IPS-18c (cell line): ENCODE measurements around the gene BMS1.
"Not testable (repeated sequence)": the region's sequence is repeated elsewhere in the genome, so short reads cannot be mapped to it uniquely, and the experiment has no call there.

Source experiments
- H3K4me3 ChIP-seq: 2 replicates; pipeline ENCODE4 v1.7.0; 2013; ENCODE audit warnings: low read depth, mild to moderate bottlenecking, low read length, moderate library complexity; ENCODE audit not compliant: insufficient read depth
- H3K9me3 ChIP-seq: one replicate; pipeline ENCODE4 v1.6.1; 2013; ENCODE audit warnings: mild to moderate bottlenecking, low read length, moderate library complexity; ENCODE audit not compliant: control insufficient read depth, insufficient read depth

Gene BMS1, protein sequence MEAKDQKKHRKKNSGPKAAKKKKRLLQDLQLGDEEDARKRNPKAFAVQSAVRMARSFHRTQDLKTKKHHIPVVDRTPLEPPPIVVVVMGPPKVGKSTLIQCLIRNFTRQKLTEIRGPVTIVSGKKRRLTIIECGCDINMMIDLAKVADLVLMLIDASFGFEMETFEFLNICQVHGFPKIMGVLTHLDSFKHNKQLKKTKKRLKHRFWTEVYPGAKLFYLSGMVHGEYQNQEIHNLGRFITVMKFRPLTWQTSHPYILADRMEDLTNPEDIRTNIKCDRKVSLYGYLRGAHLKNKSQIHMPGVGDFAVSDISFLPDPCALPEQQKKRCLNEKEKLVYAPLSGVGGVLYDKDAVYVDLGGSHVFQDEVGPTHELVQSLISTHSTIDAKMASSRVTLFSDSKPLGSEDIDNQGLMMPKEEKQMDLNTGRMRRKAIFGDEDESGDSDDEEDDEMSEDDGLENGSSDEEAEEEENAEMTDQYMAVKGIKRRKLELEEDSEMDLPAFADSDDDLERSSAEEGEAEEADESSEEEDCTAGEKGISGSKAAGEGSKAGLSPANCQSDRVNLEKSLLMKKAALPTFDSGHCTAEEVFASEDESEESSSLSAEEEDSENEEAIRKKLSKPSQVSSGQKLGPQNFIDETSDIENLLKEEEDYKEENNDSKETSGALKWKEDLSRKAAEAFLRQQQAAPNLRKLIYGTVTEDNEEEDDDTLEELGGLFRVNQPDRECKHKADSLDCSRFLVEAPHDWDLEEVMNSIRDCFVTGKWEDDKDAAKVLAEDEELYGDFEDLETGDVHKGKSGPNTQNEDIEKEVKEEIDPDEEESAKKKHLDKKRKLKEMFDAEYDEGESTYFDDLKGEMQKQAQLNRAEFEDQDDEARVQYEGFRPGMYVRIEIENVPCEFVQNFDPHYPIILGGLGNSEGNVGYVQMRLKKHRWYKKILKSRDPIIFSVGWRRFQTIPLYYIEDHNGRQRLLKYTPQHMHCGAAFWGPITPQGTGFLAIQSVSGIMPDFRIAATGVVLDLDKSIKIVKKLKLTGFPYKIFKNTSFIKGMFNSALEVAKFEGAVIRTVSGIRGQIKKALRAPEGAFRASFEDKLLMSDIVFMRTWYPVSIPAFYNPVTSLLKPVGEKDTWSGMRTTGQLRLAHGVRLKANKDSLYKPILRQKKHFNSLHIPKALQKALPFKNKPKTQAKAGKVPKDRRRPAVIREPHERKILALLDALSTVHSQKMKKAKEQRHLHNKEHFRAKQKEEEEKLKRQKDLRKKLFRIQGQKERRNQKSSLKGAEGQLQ

DNA sequence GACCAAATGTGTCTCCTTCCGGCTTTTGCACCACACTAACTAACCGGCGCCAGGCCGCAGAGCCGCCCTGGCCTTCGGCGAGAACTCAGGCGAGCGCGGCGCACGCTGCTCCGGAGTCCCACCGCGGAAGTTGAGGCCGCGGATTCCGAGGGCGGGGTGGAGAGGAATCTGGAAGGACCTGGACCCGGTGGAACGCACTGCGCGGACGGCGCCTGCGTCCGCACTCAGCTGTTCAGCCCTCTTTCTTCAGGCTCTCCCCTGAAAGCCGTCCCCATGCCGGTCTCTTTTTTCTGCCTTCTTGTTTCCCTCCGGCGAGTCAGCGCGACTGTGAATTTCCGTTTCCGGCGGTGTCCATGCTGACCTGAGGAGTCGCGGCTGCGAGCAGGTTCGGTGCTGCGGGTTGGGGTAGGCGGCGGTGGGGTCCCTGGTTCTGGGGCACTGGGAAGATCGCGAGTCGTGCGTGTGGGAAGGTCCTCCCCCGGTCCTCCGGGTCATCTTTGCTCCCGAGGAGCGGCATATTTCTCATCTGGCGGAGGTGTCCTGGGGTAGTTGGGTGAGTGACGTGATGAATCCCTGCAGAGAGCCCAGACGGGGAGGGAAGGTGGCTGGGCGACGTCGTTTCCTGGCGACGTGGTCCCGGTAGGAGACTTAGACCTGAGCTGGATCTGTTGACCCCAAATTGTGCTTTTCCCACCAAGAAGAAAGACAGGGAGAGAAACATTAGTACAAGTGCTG lies at the start of gene BMS1:
BMS1 (plus strand) TSS at position 350 of the 735 bp plus-strand sequence. CDS start 1,600 bp downstream, outside the sequence.
- peak within 1 kb of the TSS; percentile 92 for H3K4me3 ChIP-seq
- H3K9me3 ChIP-seq = no peaks in the 10 kb centered on the region

DNA sequence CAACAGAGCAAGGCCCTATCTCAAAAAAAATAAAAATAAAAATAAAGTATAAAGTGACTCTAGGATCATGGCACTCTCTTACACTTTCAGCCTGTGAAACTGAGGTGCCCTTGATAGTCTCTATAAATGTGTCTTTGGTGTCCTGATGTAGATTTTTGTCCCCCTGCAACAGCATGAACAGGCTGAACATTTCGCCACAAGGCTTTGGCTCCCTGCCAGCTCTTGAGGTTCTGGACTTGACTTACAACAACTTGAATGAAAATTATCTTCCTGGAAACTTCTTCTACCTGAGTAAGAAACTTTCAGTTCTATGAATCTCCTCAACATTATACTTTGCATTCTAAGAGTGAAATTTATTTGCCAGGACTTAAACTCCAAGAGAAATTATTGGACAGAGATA lies 48.1 kb upstream of the BMS1 start:
- H3K4me3 ChIP-seq = no peak overlapping the region
- H3K9me3 ChIP-seq = no peaks in the 10 kb centered on the region

DNA sequence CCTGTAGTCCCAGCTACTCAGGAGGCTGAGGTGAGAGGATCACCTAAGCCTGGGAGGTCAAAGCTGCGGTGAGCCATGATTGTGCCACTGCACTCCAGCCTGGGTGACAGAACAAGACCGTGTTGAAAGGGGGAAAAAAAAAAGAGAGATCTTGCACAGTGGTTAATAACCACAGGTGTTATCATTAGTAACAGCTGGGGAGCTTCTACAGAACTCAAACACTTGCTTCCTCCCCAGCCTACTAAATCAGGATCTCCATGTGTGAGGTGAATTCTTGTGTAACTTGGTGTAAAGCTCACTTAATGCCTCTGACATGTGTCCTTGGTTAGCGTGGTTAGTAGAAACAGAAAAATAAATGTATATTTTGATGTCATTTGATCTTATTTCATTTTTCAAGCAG lies 43.9 kb upstream of the BMS1 start:
- H3K9me3 ChIP-seq = peaks cover 4% of the 10 kb centered on the region
- no peak overlapping the region for H3K4me3 ChIP-seq

DNA sequence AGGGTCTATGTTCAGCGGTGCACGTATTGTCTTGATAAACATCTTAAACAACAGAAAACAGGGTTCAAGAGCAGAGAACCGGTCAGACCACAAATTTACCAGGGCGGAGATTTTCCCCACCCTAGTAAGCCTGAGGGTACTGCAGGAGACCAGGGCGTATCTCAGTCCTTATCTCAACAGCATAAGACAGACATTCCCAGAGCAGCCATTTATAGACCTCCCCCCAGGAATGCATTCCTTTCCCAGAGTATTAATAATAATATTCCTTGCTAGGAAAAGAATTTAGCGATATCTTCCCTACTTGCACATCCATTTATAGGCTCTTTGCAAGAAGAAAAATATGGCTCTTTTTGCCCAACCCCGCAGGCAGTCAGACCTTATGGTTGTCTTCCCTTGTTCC lies 41.1 kb upstream of the BMS1 start:
- H3K4me3 ChIP-seq, H3K9me3 ChIP-seq: not testable (repeated sequence)

DNA sequence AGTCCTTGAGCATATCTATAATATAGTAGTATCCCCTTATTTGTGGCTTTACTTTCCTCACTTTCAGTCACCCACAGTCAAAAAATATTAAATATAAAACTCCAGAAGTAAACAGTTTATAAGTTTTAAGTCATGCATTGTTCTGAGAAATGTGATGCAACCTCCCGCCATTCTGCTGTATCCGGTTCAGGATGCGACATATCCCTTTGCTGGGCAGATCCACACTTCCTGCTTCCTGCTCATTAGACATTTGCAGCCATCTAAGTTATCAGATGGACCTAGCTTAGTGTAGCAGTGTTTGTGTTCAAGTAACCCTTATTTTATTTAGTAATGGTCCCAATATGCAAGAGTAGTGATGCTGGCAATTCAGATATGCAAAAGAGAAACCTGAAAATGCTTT lies 38.9 kb upstream of the BMS1 start:
- H3K9me3 ChIP-seq = peaks cover 4% of the 10 kb centered on the region
- H3K4me3 ChIP-seq = no peak overlapping the region

DNA sequence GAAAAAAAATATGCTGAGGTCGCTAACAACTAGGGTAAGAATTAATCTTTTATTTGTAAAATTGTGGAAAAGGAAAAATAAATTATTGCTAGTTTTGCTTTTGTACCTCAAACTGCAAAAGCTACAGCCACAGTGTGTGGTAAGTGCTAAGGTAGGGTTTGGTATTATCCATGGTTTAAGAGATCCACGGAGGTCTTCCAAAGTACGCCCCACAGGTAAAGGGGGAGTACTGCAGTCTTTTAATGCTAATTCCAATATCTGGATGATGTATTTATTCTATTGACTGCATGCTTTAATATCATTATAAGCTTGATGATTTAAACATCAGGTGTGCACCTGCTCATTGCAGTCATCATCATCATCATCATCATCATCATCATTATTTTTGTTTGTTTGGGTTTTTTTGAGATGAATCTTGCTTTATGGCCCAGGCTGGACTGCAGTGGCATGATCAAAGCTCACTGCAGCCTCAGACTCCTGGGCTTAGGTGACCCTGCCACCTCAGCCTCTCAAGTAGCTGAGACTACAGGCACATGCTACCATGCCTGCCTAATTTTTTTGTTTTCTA lies 38.4 kb upstream of the BMS1 start:
- Histone ChIP-seq H3K4me3 (no peak overlapping the region), H3K9me3 (peaks cover 4% of the 10 kb centered on the region)

DNA sequence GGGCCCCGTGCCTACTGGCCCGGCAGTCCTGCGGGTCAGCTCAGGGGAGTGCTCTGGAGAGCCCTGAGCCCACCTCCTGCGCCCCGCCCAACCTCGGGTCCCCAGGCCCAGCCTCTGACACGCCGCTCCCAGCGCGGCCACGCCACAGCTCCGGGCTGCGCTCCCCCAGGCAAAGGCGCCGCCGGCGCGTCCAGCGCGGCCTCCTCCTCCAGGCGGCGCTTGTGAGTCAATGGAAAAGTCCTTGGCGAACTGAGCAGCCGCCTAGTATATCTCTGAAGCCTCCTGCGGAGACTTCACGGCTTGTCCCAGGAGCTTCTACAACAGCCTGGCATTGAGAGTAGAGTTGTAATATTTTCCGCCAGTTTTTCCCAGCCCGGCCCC lies 29.5 kb upstream of the BMS1 start:
- Histone ChIP-seq H3K4me3 (peak overlapping the region; percentile 65), H3K9me3 (no peaks in the 10 kb centered on the region)

DNA sequence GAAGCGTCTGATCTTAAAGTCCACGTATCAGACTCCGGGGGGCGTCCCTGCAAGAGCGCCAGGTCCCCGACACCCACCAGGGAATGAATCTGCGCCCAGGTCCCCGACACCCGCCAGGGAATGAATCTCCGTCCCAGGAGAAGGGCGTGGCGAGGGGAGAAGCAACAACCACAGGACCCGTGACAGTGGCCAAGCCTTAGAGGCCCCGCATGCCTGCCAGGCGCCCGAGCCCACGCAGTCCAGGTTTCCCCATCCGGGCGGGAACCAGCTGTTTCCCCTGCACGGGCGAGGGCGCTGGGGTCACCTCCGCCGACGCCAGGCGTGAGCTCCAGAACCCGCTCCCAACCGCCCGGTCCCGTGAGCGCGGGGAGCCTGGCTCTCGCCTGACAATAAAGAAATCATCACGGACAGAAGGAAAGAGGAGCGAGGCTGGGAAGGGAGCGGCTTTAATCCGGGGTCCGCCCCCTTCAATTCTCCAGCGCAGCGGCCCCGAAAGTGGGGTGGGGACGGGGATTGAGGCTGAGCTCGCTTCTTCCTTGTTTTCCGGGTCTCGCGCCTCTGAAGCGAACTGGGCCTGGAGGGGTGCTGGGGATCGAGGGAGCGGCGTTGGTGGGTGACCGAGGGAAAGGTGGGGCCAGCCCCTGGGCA lies 29.0 kb upstream of the BMS1 start:
- Histone ChIP-seq H3K4me3 (peak overlapping the region; percentile 65), H3K9me3 (no peaks in the 10 kb centered on the region)

DNA sequence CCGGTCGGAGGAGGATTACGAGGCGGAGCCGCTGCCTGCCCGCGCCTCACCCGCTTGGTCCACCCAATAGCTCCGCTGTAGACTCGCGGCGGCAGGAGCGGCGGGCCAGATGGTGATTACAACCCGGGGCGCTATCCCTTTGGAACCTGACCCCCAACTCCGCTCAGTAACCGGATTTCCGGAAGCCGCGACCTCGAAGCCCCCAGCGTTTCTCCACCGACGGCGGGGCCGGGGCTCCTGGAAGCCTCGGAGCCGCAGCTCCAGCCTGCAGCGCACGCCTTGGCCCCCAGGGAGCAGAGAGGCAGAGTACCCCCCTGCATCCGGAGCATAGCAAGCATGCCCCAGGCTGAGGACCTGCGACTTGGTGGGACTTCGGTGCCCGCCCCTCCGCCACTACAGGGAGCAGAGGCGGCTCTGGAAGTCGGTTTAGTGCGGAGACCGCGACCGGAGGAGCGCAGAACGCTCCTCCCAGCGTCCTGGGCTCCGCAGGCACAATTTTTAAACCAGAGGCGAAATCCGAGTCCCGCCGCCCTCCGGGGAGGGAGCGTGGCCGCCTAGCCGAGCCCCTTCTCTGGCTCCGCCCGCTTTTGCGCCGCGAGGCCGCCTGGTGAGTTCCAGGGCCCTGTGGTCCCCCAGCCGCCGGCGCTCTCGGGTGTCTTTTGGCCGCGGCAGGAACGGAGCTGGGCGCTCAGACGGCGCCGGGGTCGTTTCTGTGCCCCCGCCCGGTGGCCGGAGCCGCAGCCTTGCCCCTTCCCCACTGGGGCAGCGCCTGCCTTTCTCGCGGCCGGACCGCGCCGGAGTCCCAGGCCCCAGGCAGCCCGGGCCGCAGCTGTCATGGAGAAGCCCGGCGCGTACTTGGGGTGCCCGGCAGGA lies 28.2 kb upstream of the BMS1 start:
- H3K9me3 ChIP-seq = no peaks in the 10 kb centered on the region

DNA sequence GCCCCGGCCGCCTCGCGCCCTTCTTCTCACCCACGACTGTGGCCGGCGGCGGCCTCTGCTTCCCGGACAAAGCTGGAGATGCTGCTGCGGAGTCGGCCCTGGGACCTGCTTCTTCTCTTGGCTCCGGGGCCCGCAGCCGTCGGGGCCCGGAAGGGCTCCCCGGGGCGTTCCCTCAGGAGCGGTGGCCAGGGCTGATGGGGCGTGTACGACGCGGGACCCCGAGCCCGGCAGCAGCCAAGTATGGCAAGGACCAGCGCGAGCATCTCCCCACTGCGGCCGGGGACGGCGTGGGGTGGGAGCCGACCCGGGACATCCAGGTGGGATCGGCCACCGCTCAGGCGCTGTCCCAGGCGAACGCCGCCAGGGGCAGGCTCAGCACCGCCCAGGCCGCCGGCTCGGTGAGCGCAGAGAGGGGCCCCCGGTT lies 27.6 kb upstream of the BMS1 start:
- H3K4me3 ChIP-seq = peak overlapping the region; percentile 65
- no peaks in the 10 kb centered on the region for H3K9me3 ChIP-seq

More for the DNA sequence above, 28.2 kb upstream of the BMS1 start:
- H3K4me3 ChIP-seq = peak overlapping the region; percentile 65

DNA sequence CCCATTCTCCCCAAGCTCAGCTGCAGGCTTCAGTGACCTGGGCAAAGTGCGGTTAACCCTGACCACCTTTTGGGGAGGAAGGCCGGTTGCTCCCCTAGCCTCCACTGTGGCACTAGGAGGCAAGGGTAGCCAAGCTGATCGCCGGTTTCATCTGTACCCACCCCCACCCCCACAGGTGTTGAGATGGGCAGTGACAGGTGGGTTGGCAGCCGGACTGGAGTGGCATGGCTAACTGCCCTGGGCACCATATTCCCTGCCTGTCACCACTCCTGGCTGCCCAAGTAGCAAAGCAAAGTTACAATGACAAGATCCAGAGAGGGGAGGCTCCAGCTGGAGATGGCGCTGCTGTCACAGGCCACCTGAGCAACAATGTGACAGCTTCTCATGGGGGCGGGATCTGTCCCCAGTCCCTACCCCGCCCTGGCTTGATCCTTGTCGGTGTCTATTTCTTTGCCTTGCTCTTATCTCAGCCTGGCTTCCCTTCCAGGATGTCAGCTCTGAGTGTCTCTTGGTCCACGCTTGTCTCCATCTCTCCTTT lies 27.0 kb upstream of the BMS1 start:
- Histone ChIP-seq H3K4me3 (peak overlapping the region; percentile 65; the same call in 1 of the 2 replicates), H3K9me3 (no peaks in the 10 kb centered on the region)

DNA sequence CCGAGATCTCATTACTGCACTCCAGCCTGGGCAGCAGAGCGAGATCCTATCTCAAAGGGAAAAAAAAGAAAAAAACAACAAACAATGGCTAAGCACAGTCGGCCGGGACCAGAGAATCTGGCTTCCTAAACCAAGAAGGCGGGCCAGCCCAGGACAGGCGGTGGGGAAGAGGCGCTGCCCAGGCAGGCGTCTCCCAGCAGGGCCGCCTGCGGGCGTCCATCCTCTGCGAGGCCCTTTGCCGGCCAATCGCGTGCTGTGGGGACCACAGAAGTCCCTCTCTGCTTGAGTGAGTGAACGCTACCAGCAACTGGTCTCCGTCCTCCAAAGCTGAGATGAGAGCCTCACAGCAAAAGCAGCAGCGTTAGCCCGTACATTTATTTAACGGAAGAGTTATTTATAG lies 14.7 kb upstream of the BMS1 start:
- Histone ChIP-seq H3K9me3 (peaks cover 3% of the 10 kb centered on the region), H3K4me3 (no peak overlapping the region)

DNA sequence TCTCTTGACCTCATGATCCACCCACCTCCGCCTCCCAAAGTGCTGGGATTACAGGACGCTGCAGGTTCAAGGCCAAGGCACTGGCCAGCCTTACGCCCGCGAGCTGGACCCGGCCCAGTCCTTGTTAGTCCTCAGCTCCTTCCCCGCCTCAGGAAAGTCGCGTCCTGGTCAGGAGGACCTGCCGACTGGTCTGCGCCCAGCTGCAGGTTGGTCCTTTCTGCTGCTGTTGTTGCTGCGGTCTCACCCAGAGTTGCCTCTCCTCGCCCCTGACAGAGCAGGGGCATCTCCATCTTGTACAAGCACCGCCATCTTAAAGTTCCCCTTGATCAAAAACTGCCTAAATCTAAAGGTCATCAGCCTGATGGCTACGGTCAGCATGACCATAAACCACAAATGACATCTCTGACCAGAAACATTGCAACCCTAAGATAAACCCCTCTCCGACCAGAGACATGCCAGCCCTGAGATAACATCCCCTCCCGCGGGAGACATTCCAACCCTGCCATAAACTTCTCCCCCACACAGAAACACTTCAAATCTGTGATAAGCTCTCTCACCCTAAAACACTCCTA lies 13.9 kb upstream of the BMS1 start:
- Histone ChIP-seq H3K4me3 (no peak overlapping the region), H3K9me3 (peaks cover 3% of the 10 kb centered on the region)

DNA sequence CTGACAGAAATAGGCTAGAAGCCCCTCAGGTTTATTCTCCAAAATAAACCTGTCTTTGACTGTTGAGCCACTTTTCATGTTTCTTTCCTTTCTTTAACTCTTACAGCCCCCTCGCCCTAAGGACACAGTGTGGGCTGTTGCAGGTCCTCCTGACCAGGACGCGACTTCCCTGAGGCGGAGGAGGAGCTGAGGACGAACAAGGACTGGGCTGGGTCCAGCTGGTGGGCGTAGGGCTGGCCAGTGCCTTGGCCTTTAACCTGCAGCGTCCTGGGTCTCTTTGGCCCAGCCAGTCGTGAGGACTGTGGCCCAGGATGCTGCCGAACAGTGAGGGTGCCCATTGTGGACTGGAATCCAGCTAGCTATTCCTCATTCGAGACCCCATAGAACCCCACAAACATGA lies 13.4 kb upstream of the BMS1 start:
- peaks cover 3% of the 10 kb centered on the region for H3K9me3 ChIP-seq
- no peak overlapping the region for H3K4me3 ChIP-seq

DNA sequence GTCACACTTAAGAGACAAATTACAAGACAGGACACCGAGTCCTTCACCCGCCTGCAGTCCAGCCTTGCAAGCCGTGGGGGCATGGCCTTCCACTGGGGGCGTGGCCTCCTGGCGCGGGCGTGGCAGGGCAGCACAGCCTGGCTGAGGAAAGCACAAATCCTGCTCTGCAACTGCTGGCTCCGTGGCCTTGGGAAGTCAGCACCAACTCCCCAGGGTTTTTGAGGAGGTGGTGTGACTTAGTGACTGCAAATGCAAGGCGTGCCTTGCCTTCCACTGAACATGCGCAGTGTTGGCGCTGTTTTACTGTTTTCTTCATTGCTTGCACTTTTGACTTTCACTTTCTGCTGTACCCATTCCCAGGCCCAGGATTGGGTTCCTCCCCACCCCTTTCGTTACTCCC lies 12.9 kb upstream of the BMS1 start:
- H3K4me3 ChIP-seq = no peak overlapping the region

More for the DNA sequence above, 12.9 kb upstream of the BMS1 start:
- peaks cover 3% of the 10 kb centered on the region for H3K9me3 ChIP-seq
